CD4-positive, alpha-beta T cell (primary cell): ENCODE measurements around the gene KRTAP5-4. TPM values are rescaled to one million over a fixed set of nuclear protein-coding genes. Genes with fewer than 3 reads are reported as not detected.
A peak's percentile ranks its signal among the peaks of the same experiment; 100 is the strongest.
"Not testable (repeated sequence)": the region's sequence is repeated elsewhere in the genome, so short reads cannot be mapped to it uniquely, and the experiment has no call there.

ENCODE experiments used
- ATAC-seq: fragments of 200-7000 bp; cut with Tn5 transposase; one replicate; pipeline ENCODE4 v1.10.0; 2022; ENCODE audit warnings: mild to moderate bottlenecking; ENCODE audit not compliant: poor library complexity
- CTCF ChIA-PET: fragments of 350-600 bp; sonication (Branson Sonifier 250); formaldehyde crosslinking; loops from one replicate; lab custom pipeline; 2021; ENCODE audit warnings: antibody characterized with exemption, inconsistent platforms; lab: Charles Lee
- POLR2A ChIA-PET: fragments of 350-600 bp; sonication (Branson Sonifier 250); formaldehyde crosslinking; loops from one replicate; lab custom pipeline; 2021; ENCODE audit warnings: antibody characterized with exemption, inconsistent platforms; lab: Charles Lee
- DNase-seq, 14 experiments: peaks; one replicate each; pipeline ENCODE4 v3.0.0-alpha.2; 2013 to 2020; ENCODE audit warnings: mixed read lengths in 2 of 14
- H3K27ac ChIP-seq, 2 donors: one replicate each; pipeline versions ENCODE4 v1.5.1 to v1.7.0; 2013; ENCODE audit warnings: low read length in 2 of 2, low read depth in 1 of 2, mild to moderate bottlenecking in 1 of 2
- H3K27me3 ChIP-seq, 2 experiments: 1 replicate in 1 of 2; 2 replicates in 1 of 2; pipeline versions ENCODE4 v1.6.1 to v1.7.0; 2013; ENCODE audit warnings: low read length in 2 of 2, control low read depth in 1 of 2, mild to moderate bottlenecking in 1 of 2, moderate library complexity in 1 of 2; ENCODE audit not compliant: insufficient read depth in 2 of 2, control insufficient read depth in 1 of 2
- H3K36me3 ChIP-seq: one replicate; pipeline ENCODE4 v1.6.1; 2013; ENCODE audit warnings: low read length, control low read depth; ENCODE audit not compliant: insufficient read depth
- H3K4me1 ChIP-seq: one replicate; pipeline ENCODE4 v1.6.1; 2013; ENCODE audit warnings: low read length, control low read depth; ENCODE audit not compliant: insufficient read depth
- H3K4me3 ChIP-seq: one replicate; pipeline ENCODE4 v1.5.1; 2013; ENCODE audit warnings: mild to moderate bottlenecking, low read length, moderate library complexity
- H3K9me3 ChIP-seq, 2 experiments: 1 replicate in 1 of 2; 2 replicates in 1 of 2; pipeline versions ENCODE4 v1.6.1 to v1.7.0; 2013; ENCODE audit warnings: low read length in 2 of 2, mild to moderate bottlenecking in 2 of 2, control low read depth in 1 of 2, moderate library complexity in 1 of 2; ENCODE audit not compliant: control insufficient read depth in 1 of 2, insufficient read depth in 1 of 2
- H3K27ac Mint-ChIP-seq: one replicate; pipeline ENCODE4 v1.8.0; 2020; ENCODE audit warnings: mixed read lengths
- H3K27me3 Mint-ChIP-seq: one replicate; pipeline ENCODE4 v1.8.0; 2021; ENCODE audit warnings: mixed read lengths
- H3K36me3 Mint-ChIP-seq: one replicate; pipeline ENCODE4 v1.8.0; 2021; ENCODE audit warnings: low read depth, mixed read lengths
- H3K4me1 Mint-ChIP-seq: one replicate; pipeline ENCODE4 v1.8.0; 2021; ENCODE audit warnings: low read depth, mixed read lengths
- H3K4me3 Mint-ChIP-seq: one replicate; pipeline ENCODE4 v1.8.0; 2020; ENCODE audit warnings: mild to moderate bottlenecking, mixed read lengths
- H3K9me3 Mint-ChIP-seq: one replicate; pipeline ENCODE4 v1.8.0; 2020; ENCODE audit warnings: mixed read lengths
- intact Hi-C, 2 experiments: fragments of 100-400 bp; cut with DNase I in 1 of 2; cut with micrococcal nuclease in 1 of 2; formaldehyde crosslinking; loops; one replicate each; pipeline versions ENCODE4 v1.15.1 to v1.9.0; 2023 to 2025; cut with DNase I, micrococcal nuclease
- total RNA-seq, 174 experiments: library from RNA in 2 of 174; stranded (reverse) in 2 of 174; gene quantifications; one replicate each; pipeline ENCODE4 v1.2.3 and lab custom pipeline; 2021 to 2026
- TF ChIP-seq, protein P1 (sequence below): fragments of 200-600 bp; IDR thresholded peaks from one replicate; pipeline ENCODE4 v1.8.0; 2022; ENCODE audit warnings: antibody characterized with exemption, mild to moderate bottlenecking

KRTAP5-4 gene
- total RNA-seq, 2 experiments from 2014 or later, result not detected

DNA sequence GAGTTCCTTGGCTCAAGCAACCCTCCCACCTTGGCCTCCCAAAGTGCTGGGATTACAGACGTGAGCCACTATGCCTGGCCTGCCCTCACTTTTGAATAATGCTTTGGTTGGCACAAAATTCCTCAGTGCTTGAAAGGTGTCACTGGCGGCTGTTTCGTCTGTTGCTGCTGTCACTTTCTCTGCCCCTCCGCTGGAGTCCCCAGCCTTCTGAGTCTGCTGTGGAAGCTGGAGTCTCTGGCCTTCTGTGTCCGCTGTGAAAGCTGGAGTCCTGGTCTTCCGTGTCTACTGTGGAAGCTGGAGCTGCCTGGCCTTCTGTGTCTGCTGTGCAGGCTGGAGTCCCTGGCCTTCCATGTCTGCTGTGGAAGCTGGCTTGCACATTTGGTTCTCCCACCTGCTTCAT, 31.9 kb downstream of the KRTAP5-4 start:
- no peak overlapping the region for H3K27ac ChIP-seq

DNA sequence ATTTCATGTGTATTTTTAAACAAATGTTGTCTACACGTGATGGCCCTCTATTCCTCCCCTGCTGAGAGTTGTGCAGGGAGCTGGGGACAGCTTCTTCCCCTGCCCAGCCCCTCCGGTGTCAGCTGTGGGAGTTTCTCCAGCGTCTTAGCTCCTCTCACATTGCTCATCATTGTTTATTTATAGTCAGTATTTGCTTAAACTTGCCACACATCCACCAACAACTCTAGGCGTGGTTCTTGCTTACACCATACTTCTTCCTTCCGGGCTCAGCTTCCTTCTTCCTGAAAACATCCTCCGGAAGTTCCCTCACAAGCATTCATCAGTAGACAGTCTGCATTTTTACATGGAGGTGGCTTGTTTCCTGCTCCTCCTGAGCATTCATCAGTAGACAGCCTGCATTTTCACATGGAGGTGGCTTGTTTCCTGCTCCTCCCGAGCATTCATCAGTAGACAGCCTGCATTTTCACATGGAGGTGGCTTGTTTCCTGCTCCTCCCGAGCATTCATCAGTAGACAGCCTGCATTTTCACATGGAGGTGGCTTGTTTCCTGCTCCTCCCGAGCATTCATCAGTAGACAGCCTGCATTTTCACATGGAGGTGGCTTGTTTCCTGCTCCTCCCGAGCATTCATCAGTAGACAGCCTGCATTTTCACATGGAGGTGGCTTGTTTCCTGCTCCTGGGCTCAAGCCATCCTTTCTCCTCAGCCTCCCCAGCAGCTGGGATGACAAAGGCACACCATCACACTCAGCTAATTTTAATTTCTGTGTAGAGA, 32.6 kb downstream of the KRTAP5-4 start:
- H3K4me1 Mint-ChIP-seq, result peaks cover 17% of the 10 kb centered on the region
- H3K27me3 Mint-ChIP-seq, result peaks cover 16% of the 10 kb centered on the region
- H3K36me3 Mint-ChIP-seq, H3K9me3 Mint-ChIP-seq, H3K36me3 ChIP-seq, H3K27me3 ChIP-seq, intact Hi-C loops: not testable (repeated sequence)
- peak in 5 of 14 experiments; percentile 22 to 83 (median 67) for DNase-seq
- H3K4me3 Mint-ChIP-seq, result peak overlapping the region; percentile 57
- H3K9me3 ChIP-seq, result peaks cover 0 to 11% of the 10 kb centered on the region in 2 experiments
- ATAC-seq, result peak; percentile 83
- ChIA-PET POLR2A (interaction anchor here (0.6 to 3.5 kb wide), 7 partner anchors 8 to 50 kb away, joined by 3 to 34 read pairs (median 3); partner anchors contain the start of genes DUSP8 and KRTAP5-2), CTCF (interaction anchor here (4.1 kb wide), 1 partner anchor 15 kb away, joined by 22 read pairs; no protein-coding TSS in a partner anchor)
- peak overlapping the region; percentile 44 to 57 for H3K27ac ChIP-seq
- peak overlapping the region; percentile 85 for H3K27ac Mint-ChIP-seq
- H3K4me3 ChIP-seq, result peak overlapping the region; percentile 7
- H3K4me1 ChIP-seq, result peaks cover 45% of the 10 kb centered on the region

More for the DNA sequence above, 31.9 kb downstream of the KRTAP5-4 start:
- H3K36me3 Mint-ChIP-seq, result peaks cover 5% of the 10 kb centered on the region
- Histone ChIP-seq H3K4me1 (peaks cover 39% of the 10 kb centered on the region), H3K36me3 (no peaks in the 10 kb centered on the region), H3K9me3 (peaks cover 0 to 11% of the 10 kb centered on the region in 2 experiments), H3K4me3 (no peak overlapping the region), H3K27me3 (peaks cover 0 to 2% of the 10 kb centered on the region in 2 experiments)
- no peaks in the 10 kb centered on the region for H3K9me3 Mint-ChIP-seq
- H3K27me3 Mint-ChIP-seq, result peaks cover 14% of the 10 kb centered on the region
- CTCF ChIA-PET, result interaction anchor here (4.1 kb wide), 1 partner anchor 16 kb away, joined by 22 read pairs; no protein-coding TSS in a partner anchor
- H3K4me1 Mint-ChIP-seq, result peaks cover 17% of the 10 kb centered on the region
- POLR2A ChIA-PET, result interaction anchor here (0.6 to 3.5 kb wide), 2 partner anchors 16 to 50 kb away, joined by 3 to 34 read pairs; no protein-coding TSS in a partner anchor
- DNase-seq (no peak), ATAC-seq (no peak)
- no peak overlapping the region for H3K4me3 Mint-ChIP-seq
- H3K27ac Mint-ChIP-seq, result peak overlapping the region; percentile 27
- intact Hi-C loops, result no loop called here
- TF ChIP-seq, protein P1, sequence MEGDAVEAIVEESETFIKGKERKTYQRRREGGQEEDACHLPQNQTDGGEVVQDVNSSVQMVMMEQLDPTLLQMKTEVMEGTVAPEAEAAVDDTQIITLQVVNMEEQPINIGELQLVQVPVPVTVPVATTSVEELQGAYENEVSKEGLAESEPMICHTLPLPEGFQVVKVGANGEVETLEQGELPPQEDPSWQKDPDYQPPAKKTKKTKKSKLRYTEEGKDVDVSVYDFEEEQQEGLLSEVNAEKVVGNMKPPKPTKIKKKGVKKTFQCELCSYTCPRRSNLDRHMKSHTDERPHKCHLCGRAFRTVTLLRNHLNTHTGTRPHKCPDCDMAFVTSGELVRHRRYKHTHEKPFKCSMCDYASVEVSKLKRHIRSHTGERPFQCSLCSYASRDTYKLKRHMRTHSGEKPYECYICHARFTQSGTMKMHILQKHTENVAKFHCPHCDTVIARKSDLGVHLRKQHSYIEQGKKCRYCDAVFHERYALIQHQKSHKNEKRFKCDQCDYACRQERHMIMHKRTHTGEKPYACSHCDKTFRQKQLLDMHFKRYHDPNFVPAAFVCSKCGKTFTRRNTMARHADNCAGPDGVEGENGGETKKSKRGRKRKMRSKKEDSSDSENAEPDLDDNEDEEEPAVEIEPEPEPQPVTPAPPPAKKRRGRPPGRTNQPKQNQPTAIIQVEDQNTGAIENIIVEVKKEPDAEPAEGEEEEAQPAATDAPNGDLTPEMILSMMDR, result no peak

DNA sequence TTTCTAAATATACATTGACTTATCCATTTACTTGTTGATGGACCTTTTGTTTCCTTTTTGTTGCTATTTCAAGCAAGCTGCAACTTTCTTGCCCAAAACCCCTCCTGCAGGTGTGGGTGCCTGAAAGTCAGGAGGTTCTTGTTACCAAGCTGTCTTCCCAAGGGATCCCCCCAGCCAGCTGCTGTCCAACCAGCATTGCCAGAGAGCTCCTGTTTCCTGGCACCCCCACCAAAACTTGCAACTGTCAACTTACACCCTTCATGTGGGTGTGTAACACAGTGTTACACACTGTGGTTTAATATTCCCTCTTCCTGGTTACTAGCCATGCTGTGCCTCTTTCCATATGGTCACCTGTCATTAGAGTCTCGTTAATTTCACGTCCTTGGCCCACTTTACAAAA, 35.2 kb downstream of the KRTAP5-4 start:
- ChIA-PET CTCF (interaction anchor here (1.6 kb wide), 1 partner anchor 12 kb away, joined by 7 read pairs; no protein-coding TSS in a partner anchor), POLR2A (no interaction called here)
- TF ChIP-seq, protein P1, result no peak
- no peak overlapping the region for H3K4me3 Mint-ChIP-seq
- H3K9me3 ChIP-seq, result peaks cover 0 to 11% of the 10 kb centered on the region in 2 experiments
- no peak overlapping the region for H3K4me3 ChIP-seq
- H3K4me1 Mint-ChIP-seq, result peaks cover 17% of the 10 kb centered on the region
- H3K36me3 ChIP-seq, result no peaks in the 10 kb centered on the region
- no peaks in the 10 kb centered on the region for H3K9me3 Mint-ChIP-seq
- DNase-seq (no peak), ATAC-seq (no peak)
- no peak overlapping the region for H3K27ac ChIP-seq
- peaks cover 55% of the 10 kb centered on the region for H3K4me1 ChIP-seq
- intact Hi-C loops, result no loop called here
- H3K27me3 Mint-ChIP-seq, result peaks cover 7% of the 10 kb centered on the region
- H3K27me3 ChIP-seq, result no peaks in the 10 kb centered on the region
- no peak overlapping the region for H3K27ac Mint-ChIP-seq
- peaks cover 5% of the 10 kb centered on the region for H3K36me3 Mint-ChIP-seq

DNA sequence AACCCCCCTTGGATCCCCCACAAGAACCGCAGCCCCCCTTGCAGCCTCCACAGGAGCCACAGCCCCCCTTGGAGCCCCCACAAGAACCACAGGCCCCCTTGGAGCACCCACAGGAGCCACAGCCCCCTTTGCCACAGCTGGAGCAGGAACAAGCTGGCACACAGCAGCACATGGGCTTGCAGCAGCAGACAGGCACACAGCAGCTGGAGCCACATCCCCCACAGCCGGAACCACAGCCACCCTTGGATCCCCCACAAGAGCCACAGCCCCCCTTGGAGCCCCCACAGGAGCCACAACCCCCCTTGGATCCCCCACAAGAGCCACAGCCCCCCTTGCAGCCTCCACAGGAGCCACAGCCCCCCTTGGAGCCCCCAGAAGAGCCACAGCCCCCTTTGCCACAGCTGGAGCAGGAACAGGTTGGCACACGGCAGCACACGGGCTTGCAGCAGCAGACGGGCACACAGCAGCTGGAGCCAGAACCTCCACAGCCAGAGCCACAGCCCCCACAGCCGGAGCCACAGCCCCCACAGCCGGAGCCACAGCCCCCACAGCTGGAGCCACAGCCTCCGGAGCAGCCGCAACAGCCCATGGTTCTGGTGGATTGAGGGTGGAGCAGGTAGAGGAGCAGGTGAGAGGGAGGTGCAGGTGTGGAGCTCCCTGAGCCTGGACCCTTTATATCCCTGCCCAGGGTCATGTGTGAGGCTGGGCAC, 37.1 kb downstream of the KRTAP5-4 start, which contains the start of gene KRTAP5-1:
Gene KRTAP5-1, minus strand, starts transcription at position 623 of the 710 bp plus-strand sequence. Its CDS starts 34 bp downstream, at position 589.
- H3K36me3 ChIP-seq, H3K27ac ChIP-seq, intact Hi-C loops, H3K36me3 Mint-ChIP-seq, H3K27ac Mint-ChIP-seq, H3K9me3 Mint-ChIP-seq, ATAC-seq, H3K9me3 ChIP-seq, H3K27me3 Mint-ChIP-seq, H3K27me3 ChIP-seq, H3K4me3 Mint-ChIP-seq, CTCF ChIA-PET, H3K4me3 ChIP-seq, DNase-seq: not testable (repeated sequence)
- H3K4me1 Mint-ChIP-seq, result peaks cover 16% of the 10 kb centered on the region
- POLR2A ChIA-PET, result interaction anchor here (1.0 kb wide), 1 partner anchor 10 kb away, joined by 4 read pairs; no protein-coding TSS in a partner anchor
- H3K4me1 ChIP-seq, result peaks cover 50% of the 10 kb centered on the region

DNA sequence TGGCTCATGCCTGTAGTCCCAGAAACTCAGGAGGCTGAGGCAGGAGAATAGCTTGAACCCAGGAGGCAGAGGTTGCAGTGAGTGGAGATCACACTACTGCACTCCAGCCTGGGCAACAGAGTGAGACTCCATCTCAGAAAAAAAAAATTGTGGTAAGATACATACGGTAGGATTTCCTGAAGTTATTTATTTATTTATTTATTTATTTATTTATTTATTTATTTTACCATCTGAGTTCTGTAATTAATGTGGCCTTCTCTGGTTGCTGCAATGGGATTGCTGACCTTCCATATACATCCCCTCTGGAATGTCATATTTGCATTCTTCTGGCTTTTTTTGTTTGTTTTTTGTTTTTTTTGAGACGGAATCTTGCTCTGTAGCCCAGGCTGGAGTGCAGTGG, 39.0 kb downstream of the KRTAP5-4 start:
- H3K4me3 ChIP-seq, H3K27me3 ChIP-seq, H3K4me3 Mint-ChIP-seq, H3K27ac Mint-ChIP-seq, ATAC-seq, H3K9me3 Mint-ChIP-seq, H3K27me3 Mint-ChIP-seq, H3K36me3 Mint-ChIP-seq, intact Hi-C loops, POLR2A ChIA-PET, H3K4me1 Mint-ChIP-seq, H3K27ac ChIP-seq, DNase-seq, H3K36me3 ChIP-seq: not testable (repeated sequence)
- Histone ChIP-seq H3K4me1 (peaks cover 32% of the 10 kb centered on the region), H3K9me3 (peaks cover 7 to 12% of the 10 kb centered on the region in 2 experiments)
- CTCF ChIA-PET, result interaction anchor here (0.7 kb wide), 1 partner anchor 445 kb away, joined by 3 read pairs; no protein-coding TSS in a partner anchor
